PC-3 (cell line): ENCODE data around the gene HBM.

Experiments
- EZH2 ChIP-seq: fragments of 300-600 bp; sonication (generic); IDR thresholded peaks from one replicate; pipeline ENCODE4 v1.6.1; 2017; ENCODE audit warnings: antibody characterized with exemption, mild to moderate bottlenecking, low read length; ENCODE audit not compliant: unreplicated experiment
- EZH2phosphoT487 ChIP-seq: fragments of 300-600 bp; sonication (generic); IDR thresholded peaks from 2 replicates; pipeline ENCODE4 v1.6.1; 2018; ENCODE audit warnings: mild to moderate bottlenecking, antibody characterized with exemption, low read length, borderline replicate concordance
- TF ChIP-seq, protein P1 (sequence below): fragments of 300-600 bp; sonication (generic); conservative IDR thresholded peaks from 2 replicates; pipeline ENCODE4 v1.5.1; 2017; ENCODE audit warnings: antibody characterized with exemption, low read depth, mild to moderate bottlenecking, low read length

GRCh38 chr16:116015-116414, 49.8 kb upstream of the HBM start:
- TF ChIP-seq, protein P1, sequence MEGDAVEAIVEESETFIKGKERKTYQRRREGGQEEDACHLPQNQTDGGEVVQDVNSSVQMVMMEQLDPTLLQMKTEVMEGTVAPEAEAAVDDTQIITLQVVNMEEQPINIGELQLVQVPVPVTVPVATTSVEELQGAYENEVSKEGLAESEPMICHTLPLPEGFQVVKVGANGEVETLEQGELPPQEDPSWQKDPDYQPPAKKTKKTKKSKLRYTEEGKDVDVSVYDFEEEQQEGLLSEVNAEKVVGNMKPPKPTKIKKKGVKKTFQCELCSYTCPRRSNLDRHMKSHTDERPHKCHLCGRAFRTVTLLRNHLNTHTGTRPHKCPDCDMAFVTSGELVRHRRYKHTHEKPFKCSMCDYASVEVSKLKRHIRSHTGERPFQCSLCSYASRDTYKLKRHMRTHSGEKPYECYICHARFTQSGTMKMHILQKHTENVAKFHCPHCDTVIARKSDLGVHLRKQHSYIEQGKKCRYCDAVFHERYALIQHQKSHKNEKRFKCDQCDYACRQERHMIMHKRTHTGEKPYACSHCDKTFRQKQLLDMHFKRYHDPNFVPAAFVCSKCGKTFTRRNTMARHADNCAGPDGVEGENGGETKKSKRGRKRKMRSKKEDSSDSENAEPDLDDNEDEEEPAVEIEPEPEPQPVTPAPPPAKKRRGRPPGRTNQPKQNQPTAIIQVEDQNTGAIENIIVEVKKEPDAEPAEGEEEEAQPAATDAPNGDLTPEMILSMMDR: no peak
- TF ChIP-seq EZH2 (no peak), EZH2phosphoT487 (no peak)
